NB4 (cell line): ENCODE results near the gene AHRR.

Experiments used
- MAX ChIP-seq: IDR thresholded peaks from 2 replicates; pipeline ENCODE4 v1.6.1; 2011; ENCODE audit warnings: low read depth, low read length
- MYC ChIP-seq: IDR thresholded peaks from 2 replicates; pipeline ENCODE4 v1.6.1; 2011; ENCODE audit warnings: low read depth, low read length
- POLR2A ChIP-seq: IDR thresholded peaks from 2 replicates; pipeline ENCODE4 v1.6.1; 2011; ENCODE audit warnings: mild to moderate bottlenecking; ENCODE audit not compliant: insufficient read length; ENCODE audit errors: extremely low read depth
- TF ChIP-seq, protein P1 (sequence below): IDR thresholded peaks from one replicate; pipeline ENCODE4 v1.5.1; 2012; ENCODE audit warnings: low read depth, low read length

- TF ChIP-seq, protein P1, sequence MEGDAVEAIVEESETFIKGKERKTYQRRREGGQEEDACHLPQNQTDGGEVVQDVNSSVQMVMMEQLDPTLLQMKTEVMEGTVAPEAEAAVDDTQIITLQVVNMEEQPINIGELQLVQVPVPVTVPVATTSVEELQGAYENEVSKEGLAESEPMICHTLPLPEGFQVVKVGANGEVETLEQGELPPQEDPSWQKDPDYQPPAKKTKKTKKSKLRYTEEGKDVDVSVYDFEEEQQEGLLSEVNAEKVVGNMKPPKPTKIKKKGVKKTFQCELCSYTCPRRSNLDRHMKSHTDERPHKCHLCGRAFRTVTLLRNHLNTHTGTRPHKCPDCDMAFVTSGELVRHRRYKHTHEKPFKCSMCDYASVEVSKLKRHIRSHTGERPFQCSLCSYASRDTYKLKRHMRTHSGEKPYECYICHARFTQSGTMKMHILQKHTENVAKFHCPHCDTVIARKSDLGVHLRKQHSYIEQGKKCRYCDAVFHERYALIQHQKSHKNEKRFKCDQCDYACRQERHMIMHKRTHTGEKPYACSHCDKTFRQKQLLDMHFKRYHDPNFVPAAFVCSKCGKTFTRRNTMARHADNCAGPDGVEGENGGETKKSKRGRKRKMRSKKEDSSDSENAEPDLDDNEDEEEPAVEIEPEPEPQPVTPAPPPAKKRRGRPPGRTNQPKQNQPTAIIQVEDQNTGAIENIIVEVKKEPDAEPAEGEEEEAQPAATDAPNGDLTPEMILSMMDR: no peak
- TF ChIP-seq MYC (no peak), POLR2A (no peak), MAX (no peak)
Observed at GRCh38 chr5:464843-465590, 143.5 kb downstream of the AHRR start.
